ENCODE data around the gene HSPB6.

The HSPB6 gene

DNA sequence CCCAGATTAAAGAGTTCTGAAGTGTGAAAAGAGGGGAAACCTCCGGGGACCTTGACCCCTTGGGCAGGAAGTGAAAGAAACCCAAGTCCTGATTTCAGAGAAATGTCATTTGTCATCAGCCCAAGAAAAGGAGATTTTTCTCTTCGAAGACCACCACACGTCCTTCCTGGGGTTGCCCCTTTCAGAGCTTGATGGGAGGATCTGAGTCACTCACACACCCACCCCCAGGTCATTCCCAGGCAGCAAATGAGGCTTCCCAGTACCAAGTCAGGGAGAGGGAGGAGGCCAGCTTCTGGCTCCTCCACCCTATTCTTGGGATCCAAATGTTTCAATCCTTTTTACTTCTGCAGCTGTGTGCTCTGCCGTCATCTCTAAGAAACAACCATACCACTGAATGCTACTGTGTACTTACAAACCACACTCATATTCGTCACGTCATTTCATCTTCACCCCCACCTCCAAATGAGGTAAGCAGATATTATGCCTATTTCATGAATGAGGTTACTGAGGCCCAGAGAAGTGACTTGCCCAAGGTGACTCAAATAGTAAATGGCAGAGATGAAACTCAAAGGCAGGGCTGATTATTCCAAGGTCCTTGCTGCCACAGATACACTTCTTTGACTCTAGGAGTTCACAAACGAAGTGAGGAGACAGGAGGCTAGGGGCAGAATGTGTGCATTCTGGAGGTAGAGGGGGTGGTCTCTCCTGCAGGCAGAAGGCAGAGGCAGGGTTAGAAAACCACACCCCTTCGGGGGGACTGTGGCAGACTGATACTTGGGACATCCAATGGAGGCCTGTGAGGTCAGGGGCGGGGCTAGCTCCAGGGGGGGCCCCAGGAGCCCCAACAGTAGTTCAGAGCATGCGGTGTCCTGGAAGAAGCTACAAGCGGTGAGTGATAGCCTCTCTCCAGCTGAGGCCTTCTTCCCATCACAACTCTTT is 44.0 kb downstream of the HSPB6 start:
- Histone ChIP-seq H3K79me1 (replicated peaks; ENCODE audit: low read length, poor library complexity, severe bottlenecking) (peaks cover 14% of the 10 kb centered on the region), H4K91ac (ENCODE audit: low read length) (no peak overlapping the region), H2AFZ (ENCODE audit: low read depth, low read length) (no peak overlapping the region), H2AK5ac (ENCODE audit: low read length, severe bottlenecking) (no peak overlapping the region), H2BK5ac (ENCODE audit: low read depth, low read length, poor library complexity, severe bottlenecking) (no peak overlapping the region), H2BK12ac (ENCODE audit: low read length in 2 of 2) (no peak overlapping the region), H3K4me2 (ENCODE audit: low read length, poor library complexity, severe bottlenecking) (no peak overlapping the region), H3K4me3 (ENCODE audit: insufficient read depth in 1 of 2, low read depth in 1 of 2, low read length in 2 of 2) (no peak overlapping the region), H2BK15ac (ENCODE audit: low read depth, poor library complexity, severe bottlenecking) (no peak overlapping the region), H3K4me1 (ENCODE audit: control insufficient read depth, insufficient read depth, low read depth, low read length) (peaks cover 12% of the 10 kb centered on the region), H3K9ac (ENCODE audit: low read length) (no peak overlapping the region), H2BK120ac (ENCODE audit: low read depth, low read length) (no peak overlapping the region), H3K27ac (ENCODE audit: low read length, poor library complexity, severe bottlenecking) (no peak overlapping the region), H3K4ac (ENCODE audit: low read depth in 1 of 2, low read length in 2 of 2) (no peak overlapping the region), H3K18ac (ENCODE audit: low read depth in 1 of 2, low read length in 2 of 2) (no peak overlapping the region), H3K27me3 (ENCODE audit: control insufficient read depth in 1 of 2, insufficient read depth in 1 of 2, low read length in 2 of 2) (peaks cover 0 to 33% of the 10 kb centered on the region in 2 experiments), H4K8ac (ENCODE audit: low read length) (no peak overlapping the region), H3K9me3 (ENCODE audit: control insufficient read depth, low read length) (no peaks in the 10 kb centered on the region), H3K36me3 (ENCODE audit: control insufficient read depth in 1 of 2, insufficient read depth in 2 of 2, low read depth in 1 of 2, low read length in 2 of 2) (no peaks in the 10 kb centered on the region), H3K23ac (ENCODE audit: low read length in 2 of 2) (no peak overlapping the region), H3K14ac (ENCODE audit: low read length in 2 of 2) (no peak overlapping the region)
- 74% methylated on average over 11 of the region's 11 CpGs for WGBS
- DNase-seq, result no peak

- Histone ChIP-seq H2BK12ac (ENCODE audit: low read length in 2 of 2) (no peak overlapping the region), H3K4me1 (ENCODE audit: control insufficient read depth, insufficient read depth, low read depth, low read length) (peaks cover 5% of the 10 kb centered on the region), H3K9ac (ENCODE audit: low read length) (peak overlapping the region; percentile 81), H4K8ac (ENCODE audit: low read length) (no peak overlapping the region), H3K4me2 (ENCODE audit: low read length, poor library complexity, severe bottlenecking) (no peak overlapping the region), H4K91ac (ENCODE audit: low read length) (no peak overlapping the region), H2BK120ac (ENCODE audit: low read depth, low read length) (no peak overlapping the region), H3K9me3 (ENCODE audit: control insufficient read depth, low read length) (no peaks in the 10 kb centered on the region), H3K18ac (ENCODE audit: low read depth in 1 of 2, low read length in 2 of 2) (no peak overlapping the region), H2BK5ac (ENCODE audit: low read depth, low read length, poor library complexity, severe bottlenecking) (no peak overlapping the region), H2AFZ (ENCODE audit: low read depth, low read length) (no peak overlapping the region), H3K79me1 (replicated peaks; ENCODE audit: low read length, poor library complexity, severe bottlenecking) (peaks cover 12% of the 10 kb centered on the region), H2BK15ac (ENCODE audit: low read depth, poor library complexity, severe bottlenecking) (no peak overlapping the region), H3K27me3 (ENCODE audit: control insufficient read depth in 1 of 2, insufficient read depth in 1 of 2, low read length in 2 of 2) (peaks cover 0 to 33% of the 10 kb centered on the region in 2 experiments), H2AK5ac (ENCODE audit: low read length, severe bottlenecking) (no peak overlapping the region), H3K23ac (ENCODE audit: low read length in 2 of 2) (peak overlapping the region in 1 of 2 experiments; percentile 77), H3K14ac (ENCODE audit: low read length in 2 of 2) (no peak overlapping the region), H3K4ac (ENCODE audit: low read depth in 1 of 2, low read length in 2 of 2) (no peak overlapping the region), H3K36me3 (ENCODE audit: control insufficient read depth in 1 of 2, insufficient read depth in 2 of 2, low read depth in 1 of 2, low read length in 2 of 2) (no peaks in the 10 kb centered on the region), H3K4me3 (ENCODE audit: insufficient read depth in 1 of 2, low read depth in 1 of 2, low read length in 2 of 2) (peak overlapping the region in 1 of 2 experiments; percentile 34), H3K27ac (ENCODE audit: low read length, poor library complexity, severe bottlenecking) (no peak overlapping the region)
- WGBS, result 62% methylated on average over 11 of the region's 13 CpGs
- DNase-seq, result no peak
Observed at GRCh38 chr19:35710784-35711723, 45.8 kb downstream of the HSPB6 start.

DNA sequence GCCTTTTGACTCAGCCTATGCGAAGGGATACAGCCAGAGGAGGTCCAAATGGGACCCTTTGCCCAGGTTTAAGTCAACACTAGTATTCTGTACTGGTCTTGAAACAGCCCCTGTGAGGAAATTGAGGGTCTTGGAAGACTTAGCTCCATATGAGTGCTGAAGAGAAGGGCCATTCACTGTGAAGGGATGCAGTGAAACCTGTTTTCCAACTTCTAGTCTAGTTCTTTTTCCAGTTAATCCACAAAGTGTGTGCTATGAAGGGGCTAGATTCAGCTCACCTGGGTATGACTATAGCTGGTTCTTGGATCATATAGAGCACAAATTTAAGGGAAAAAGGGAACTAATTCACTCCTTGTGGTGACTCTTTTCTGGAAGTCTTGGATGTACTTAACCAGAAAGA is 48.4 kb downstream of the HSPB6 start:
- H2AFZ ChIP-seq (ENCODE audit: low read depth, low read length), result no peak overlapping the region
- H3K4me1 ChIP-seq (ENCODE audit: control insufficient read depth, insufficient read depth, low read depth, low read length), result no peaks in the 10 kb centered on the region
- H2BK120ac ChIP-seq (ENCODE audit: low read depth, low read length), result no peak overlapping the region
- peaks cover 2 to 18% of the 10 kb centered on the region in 2 experiments for H3K27me3 ChIP-seq (ENCODE audit: control insufficient read depth in 1 of 2, insufficient read depth in 1 of 2, low read length in 2 of 2)
- no peak overlapping the region for H4K91ac ChIP-seq (ENCODE audit: low read length)
- no peak overlapping the region for H4K8ac ChIP-seq (ENCODE audit: low read length)
- no peak overlapping the region for H3K27ac ChIP-seq (ENCODE audit: low read length, poor library complexity, severe bottlenecking)
- H3K14ac ChIP-seq (ENCODE audit: low read length in 2 of 2), result no peak overlapping the region
- no peak overlapping the region for H2BK5ac ChIP-seq (ENCODE audit: low read depth, low read length, poor library complexity, severe bottlenecking)
- no peak overlapping the region for H2AK5ac ChIP-seq (ENCODE audit: low read length, severe bottlenecking)
- H3K9ac ChIP-seq (ENCODE audit: low read length), result no peak overlapping the region
- H3K36me3 ChIP-seq (ENCODE audit: control insufficient read depth in 1 of 2, insufficient read depth in 2 of 2, low read depth in 1 of 2, low read length in 2 of 2), result no peaks in the 10 kb centered on the region
- H3K18ac ChIP-seq (ENCODE audit: low read depth in 1 of 2, low read length in 2 of 2), result no peak overlapping the region
- WGBS, result 73% methylated on average over 1 of the region's 1 CpG
- H2BK15ac ChIP-seq (ENCODE audit: low read depth, poor library complexity, severe bottlenecking), result no peak overlapping the region
- H3K79me1 ChIP-seq (replicated peaks; ENCODE audit: low read length, poor library complexity, severe bottlenecking), result no peaks in the 10 kb centered on the region
- no peak overlapping the region for H3K4me3 ChIP-seq (ENCODE audit: insufficient read depth in 1 of 2, low read depth in 1 of 2, low read length in 2 of 2)
- no peak overlapping the region for H3K4me2 ChIP-seq (ENCODE audit: low read length, poor library complexity, severe bottlenecking)
- no peak overlapping the region for H3K23ac ChIP-seq (ENCODE audit: low read length in 2 of 2)
- no peak for DNase-seq
- H2BK12ac ChIP-seq (ENCODE audit: low read length in 2 of 2), result no peak overlapping the region
- no peaks in the 10 kb centered on the region for H3K9me3 ChIP-seq (ENCODE audit: control insufficient read depth, low read length)
- no peak overlapping the region for H3K4ac ChIP-seq (ENCODE audit: low read depth in 1 of 2, low read length in 2 of 2)

Data from mesenchymal stem cell (in vitro differentiated cells and primary cell).